H9 (cell line): ENCODE results near the gene SHANK3. TPM values are rescaled to one million over a fixed set of nuclear protein-coding genes. Genes with fewer than 3 reads are reported as not detected.
"Not testable (repeated sequence)": the region's sequence is repeated elsewhere in the genome, so short reads cannot be mapped to it uniquely, and the experiment has no call there.

Source experiments
- DNase-seq: peaks from one replicate; pipeline ENCODE4 v3.0.0-alpha.2; 2017
- H2AFZ ChIP-seq: one replicate; pipeline ENCODE4 v1.6.1; 2013; ENCODE audit warnings: mild to moderate bottlenecking, low read length, control low read depth, moderate library complexity
- H2AK5ac ChIP-seq: 2 replicates; pipeline ENCODE4 v1.6.1; 2013; ENCODE audit warnings: low read length, control low read depth, mixed read lengths; ENCODE audit not compliant: insufficient read length
- H2BK120ac ChIP-seq: one replicate; pipeline ENCODE4 v1.6.1; 2013; ENCODE audit warnings: low read depth, mild to moderate bottlenecking, low read length, control low read depth, inconsistent platforms; ENCODE audit not compliant: poor library complexity, severe bottlenecking
- H2BK12ac ChIP-seq: 2 replicates; pipeline ENCODE4 v1.6.1; 2013; ENCODE audit warnings: low read length, control low read depth, mixed read lengths, low read depth; ENCODE audit not compliant: insufficient read length
- H2BK15ac ChIP-seq: 2 replicates; pipeline ENCODE4 v1.6.1; 2013; ENCODE audit warnings: low read depth, low read length, control low read depth
- H2BK20ac ChIP-seq: one replicate; pipeline ENCODE4 v1.6.1; 2013; ENCODE audit warnings: low read depth, mild to moderate bottlenecking, low read length, control low read depth, inconsistent platforms; ENCODE audit not compliant: poor library complexity, severe bottlenecking
- H2BK5ac ChIP-seq: 2 replicates; pipeline ENCODE4 v1.6.1; 2013; ENCODE audit warnings: low read length, control low read depth, mixed read lengths; ENCODE audit not compliant: insufficient read length
- H3K14ac ChIP-seq: 2 replicates; pipeline ENCODE4 v1.6.1; 2013; ENCODE audit warnings: low read length, control low read depth; ENCODE audit not compliant: insufficient read depth
- H3K18ac ChIP-seq: 2 replicates; pipeline ENCODE4 v1.6.1; 2013; ENCODE audit warnings: low read depth, mild to moderate bottlenecking, mixed read lengths, low read length, control low read depth; ENCODE audit not compliant: insufficient read length
- H3K23ac ChIP-seq: 2 replicates; pipeline ENCODE4 v1.6.1; 2013; ENCODE audit warnings: low read length, control low read depth, mixed read lengths, low read depth; ENCODE audit not compliant: insufficient read length
- H3K23me2 ChIP-seq: 2 replicates; pipeline ENCODE4 v1.6.1; 2013; ENCODE audit warnings: low read depth, mild to moderate bottlenecking, mixed read lengths, low read length, control low read depth; ENCODE audit not compliant: insufficient read length, poor library complexity, severe bottlenecking
- H3K27ac ChIP-seq: 2 replicates; pipeline ENCODE4 v1.5.1; 2013; ENCODE audit warnings: low read length, control low read depth, mixed read lengths, low read depth; ENCODE audit not compliant: insufficient read length
- H3K27me3 ChIP-seq: 2 replicates; pipeline ENCODE4 v1.6.1; 2013; ENCODE audit warnings: low read length, control low read depth, inconsistent platforms; ENCODE audit not compliant: insufficient read depth
- H3K4ac ChIP-seq: 2 replicates; pipeline ENCODE4 v1.6.1; 2013; ENCODE audit warnings: low read depth, mild to moderate bottlenecking, control low read depth, inconsistent platforms, low read length, moderate library complexity
- H3K4me1 ChIP-seq: 2 replicates; pipeline ENCODE4 v1.6.1; 2013; ENCODE audit warnings: low read length, control low read depth, inconsistent platforms; ENCODE audit not compliant: insufficient read depth
- H3K4me2 ChIP-seq: 2 replicates; pipeline ENCODE4 v1.6.1; 2013; ENCODE audit warnings: low read length, control low read depth, mixed read lengths; ENCODE audit not compliant: insufficient read length, insufficient read depth
- H3K56ac ChIP-seq: 2 replicates; pipeline ENCODE4 v1.6.1; 2013; ENCODE audit warnings: low read depth, mild to moderate bottlenecking, mixed read lengths, low read length, control low read depth; ENCODE audit not compliant: insufficient read length
- H3K79me1 ChIP-seq: 2 replicates; pipeline ENCODE4 v1.6.1; 2013; ENCODE audit warnings: low read depth, mild to moderate bottlenecking, moderate library complexity, low read length, control low read depth, inconsistent platforms; ENCODE audit not compliant: insufficient read depth, poor library complexity, severe bottlenecking
- H3K79me2 ChIP-seq: 2 replicates; pipeline ENCODE4 v1.6.1; 2013; ENCODE audit warnings: low read length, control low read depth, inconsistent platforms; ENCODE audit not compliant: insufficient read depth
- H3K9ac ChIP-seq: 2 replicates; pipeline ENCODE4 v1.6.1; 2013; ENCODE audit warnings: low read length, control low read depth, mixed read lengths; ENCODE audit not compliant: insufficient read length; ENCODE audit errors: extremely low read depth
- H3K9me3 ChIP-seq: one replicate; pipeline ENCODE4 v1.6.1; 2013; ENCODE audit warnings: low read depth, low read length, inconsistent platforms; ENCODE audit not compliant: control insufficient read depth
- H3T11ph ChIP-seq: one replicate; pipeline ENCODE4 v1.6.1; 2013; ENCODE audit warnings: mild to moderate bottlenecking, low read length, control low read depth, inconsistent platforms
- H4K20me1 ChIP-seq: one replicate; pipeline ENCODE4 v1.6.1; 2013; ENCODE audit not compliant: control insufficient read depth, insufficient read length, insufficient read depth
- H4K5ac ChIP-seq: 2 replicates; pipeline ENCODE4 v1.6.1; 2013; ENCODE audit warnings: low read depth, mild to moderate bottlenecking, mixed read lengths, low read length, control low read depth; ENCODE audit not compliant: insufficient read length
- H4K8ac ChIP-seq: replicated peaks from 2 replicates; pipeline ENCODE4 v1.6.1; 2013; ENCODE audit warnings: low read length, control low read depth, mixed read lengths, low read depth; ENCODE audit not compliant: insufficient read length
- H4K91ac ChIP-seq: 2 replicates; pipeline ENCODE4 v1.6.1; 2013; ENCODE audit warnings: low read depth, mild to moderate bottlenecking, moderate library complexity, mixed read lengths, low read length, control low read depth; ENCODE audit not compliant: insufficient read length
- H3K27ac Mint-ChIP-seq, 3 experiments: 2 replicates in 2 of 3; 3 replicates in 1 of 3; pipeline ENCODE4 v1.8.0; 2020 to 2021; ENCODE audit warnings: mixed read lengths in 3 of 3, mild to moderate bottlenecking in 1 of 3, moderate library complexity in 1 of 3
- H3K27me3 Mint-ChIP-seq: 2 replicates; pipeline ENCODE4 v1.8.0; 2021; ENCODE audit warnings: low read depth, mild to moderate bottlenecking, moderate library complexity, mixed read lengths
- H3K36me3 Mint-ChIP-seq, 3 experiments: 2 replicates in 2 of 3; 3 replicates in 1 of 3; pipeline ENCODE4 v1.8.0; 2020 to 2021; ENCODE audit warnings: low read depth in 3 of 3, mixed read lengths in 3 of 3; ENCODE audit not compliant: insufficient read depth in 1 of 3
- H3K4me1 Mint-ChIP-seq, 2 experiments: 2 replicates each; pipeline ENCODE4 v1.8.0; 2020; ENCODE audit warnings: mixed read lengths in 2 of 2
- H3K4me3 Mint-ChIP-seq, 2 experiments: 2 replicates in 1 of 2; 3 replicates in 1 of 2; pipeline ENCODE4 v1.8.0; 2020 to 2021; ENCODE audit warnings: mild to moderate bottlenecking in 2 of 2, mixed read lengths in 2 of 2, moderate library complexity in 1 of 2
- H3K9me3 Mint-ChIP-seq, 2 experiments: 2 replicates in 1 of 2; 3 replicates in 1 of 2; pipeline ENCODE4 v1.8.0; 2020; ENCODE audit warnings: mild to moderate bottlenecking in 2 of 2, mixed read lengths in 2 of 2, moderate library complexity in 1 of 2
- CTCF ChIP-seq: fragments of 200-600 bp; sonication (generic); conservative IDR thresholded peaks from 3 replicates; pipeline ENCODE4 v1.8.0; 2021; ENCODE audit warnings: antibody characterized with exemption, mild to moderate bottlenecking
- WGBS: extraction: QIAGEN DNeasy Blood & Tissue Kit; methylation state at CpG from one replicate; pipeline ENCODE4 v1.1.7; 2013; ENCODE audit warnings: missing lambda C conversion rate, low lambda C conversion rate, mixed read lengths; ENCODE audit not compliant: insufficient read length; ENCODE audit errors: extremely low coverage; 5-methylcytosine and 5-hydroxymethylcytosine counted together
- total RNA-seq: library from RNA; stranded (reverse); gene quantifications from 2 replicates; pipeline ENCODE4 v1.2.1, GENCODE V29; 2021

The SHANK3 gene
- total RNA-seq, 1 experiment from 2014 or later: 8.7 TPM

- H3K36me3 Mint-ChIP-seq: no peaks in the 10 kb centered on the region; a peak in 1 of 7 replicates
- H2BK120ac ChIP-seq: no peak overlapping the region
- no peak overlapping the region for H3K4ac ChIP-seq
- peak overlapping the region; percentile 34 for H3K23ac ChIP-seq
- H2BK15ac ChIP-seq: no peak overlapping the region
- no peaks in the 10 kb centered on the region for H3K9me3 ChIP-seq
- no peak overlapping the region for H3K4me2 ChIP-seq
- H4K8ac ChIP-seq: no peak overlapping the region
- no peak overlapping the region for H2BK12ac ChIP-seq
- no peaks in the 10 kb centered on the region for H3K4me1 ChIP-seq
- H3K23me2 ChIP-seq: no peaks in the 10 kb centered on the region
- H3K4me1 Mint-ChIP-seq: peaks cover 15 to 16% of the 10 kb centered on the region in 2 experiments
- H2BK5ac ChIP-seq: no peak overlapping the region
- no peaks in the 10 kb centered on the region for H3K79me1 ChIP-seq
- H3K4me3 Mint-ChIP-seq: no peak overlapping the region; a peak in 1 of 5 replicates
- H3K27me3 Mint-ChIP-seq: peaks cover 21% of the 10 kb centered on the region
- 0 out of 2 replicates have a peak overlapping the region, but pooled peaks have one; percentile 47 for H3K14ac ChIP-seq
- no peak overlapping the region for H4K91ac ChIP-seq
- H4K20me1 ChIP-seq: no peaks in the 10 kb centered on the region
- no peaks in the 10 kb centered on the region; the same call in 1 of the 2 replicates for H3K27me3 ChIP-seq
- H3K56ac ChIP-seq: no peak overlapping the region
- no peak overlapping the region for H3K27ac ChIP-seq
- H3K79me2 ChIP-seq: no peaks in the 10 kb centered on the region
- no peak for TF ChIP-seq CTCF
- no peak for DNase-seq
- H3K9me3 Mint-ChIP-seq: no peaks in the 10 kb centered on the region
- H2AFZ ChIP-seq: no peak overlapping the region
- no peak overlapping the region for H3K18ac ChIP-seq
- H3T11ph ChIP-seq: no peak overlapping the region
- no peak overlapping the region for H2BK20ac ChIP-seq
- H3K27ac Mint-ChIP-seq: 0 out of 7 replicates have a peak overlapping the region, but pooled peaks of 1 of the 3 experiments have one; percentile 0
- no peak overlapping the region for H2AK5ac ChIP-seq
- H3K9ac ChIP-seq: no peak overlapping the region
- WGBS: no CpG with 5 or more reads among the region's 11 CpGs
- H4K5ac ChIP-seq: no peak overlapping the region
Observed at GRCh38 chr22:50635591-50635990, 37.0 kb upstream of the SHANK3 start.

- not testable (repeated sequence) for H4K20me1 ChIP-seq, H3K79me2 ChIP-seq, H4K8ac ChIP-seq, H2AFZ ChIP-seq, H3K4me3 Mint-ChIP-seq, H2BK15ac ChIP-seq, H2BK20ac ChIP-seq, H3K23me2 ChIP-seq, H3K4ac ChIP-seq, H3K9me3 ChIP-seq, H3K56ac ChIP-seq, H4K91ac ChIP-seq, H4K5ac ChIP-seq, H3K23ac ChIP-seq, H3K9me3 Mint-ChIP-seq, H2BK5ac ChIP-seq, H2BK12ac ChIP-seq, H3K36me3 Mint-ChIP-seq, H3K14ac ChIP-seq, H3K4me1 ChIP-seq, H3K27ac Mint-ChIP-seq, H3K9ac ChIP-seq, H3K27ac ChIP-seq, H3K18ac ChIP-seq, H2AK5ac ChIP-seq, H3T11ph ChIP-seq, H2BK120ac ChIP-seq, H3K79me1 ChIP-seq, H3K4me2 ChIP-seq, DNase-seq
- peaks cover 14% of the 10 kb centered on the region for H3K27me3 Mint-ChIP-seq
- no CpG with 5 or more reads among the region's 12 CpGs for WGBS
- H3K27me3 ChIP-seq: peaks cover 13% of the 10 kb centered on the region; the same call in 1 of the 2 replicates
- peaks cover 31 to 34% of the 10 kb centered on the region in 2 experiments for H3K4me1 Mint-ChIP-seq
Observed at GRCh38 chr22:50640296-50640695, 32.3 kb upstream of the SHANK3 start.
